CD4-positive, alpha-beta T cell treated with Interleukin-15 for 4 hours (primary cell): ENCODE data around the gene SEPTIN8.

Experiments
- DNase-seq: peaks from one replicate; pipeline ENCODE4 v3.0.0-alpha.2; 2020; ENCODE audit warnings: low spot score

Gene SEPTIN8

GRCh38 chr5:132782101-132782500, 5.1 kb upstream of the SEPTIN8 start:
- no peak for DNase-seq

GRCh38 chr5:132781029-132781428, 4.0 kb upstream of the SEPTIN8 start:
- DNase-seq: no peak

- DNase-seq: no peak
Observed at GRCh38 chr5:132780577-132780976, 3.5 kb upstream of the SEPTIN8 start.

GRCh38 chr5:132779961-132780360, 2.9 kb upstream of the SEPTIN8 start:
- no peak for DNase-seq

- no peak for DNase-seq
Observed at GRCh38 chr5:132778856-132779255, 1.8 kb upstream of the SEPTIN8 start.

- DNase-seq: no peak
Observed at GRCh38 chr5:132778129-132778528, 1.1 kb upstream of the SEPTIN8 start.

GRCh38 chr5:132776938-132777208, 166 bp downstream of the SEPTIN8 start:
- DNase-seq: no peak

- DNase-seq: no peak
Observed at GRCh38 chr5:132776131-132776937, 705 bp downstream of the SEPTIN8 start.

GRCh38 chr5:132775476-132775961, 1.5 kb downstream of the SEPTIN8 start:
- no peak for DNase-seq

GRCh38 chr5:132774896-132775295, 2.1 kb downstream of the SEPTIN8 start:
- no peak for DNase-seq

GRCh38 chr5:132774406-132774805, 2.6 kb downstream of the SEPTIN8 start:
- no peak for DNase-seq

- DNase-seq: no peak
Observed at GRCh38 chr5:132773601-132774355, 3.3 kb downstream of the SEPTIN8 start.

GRCh38 chr5:132773114-132773513, 3.9 kb downstream of the SEPTIN8 start:
- no peak for DNase-seq

- no peak for DNase-seq
Observed at GRCh38 chr5:132772291-132773070, 4.6 kb downstream of the SEPTIN8 start.

GRCh38 chr5:132771503-132771998, 5.5 kb downstream of the SEPTIN8 start:
- DNase-seq: no peak

- DNase-seq: no peak
Observed at GRCh38 chr5:132770476-132771159, 6.4 kb downstream of the SEPTIN8 start.

GRCh38 chr5:132768485-132768868, 8.6 kb downstream of the SEPTIN8 start:
- DNase-seq: no peak

GRCh38 chr5:132767150-132767549, 9.9 kb downstream of the SEPTIN8 start:
- DNase-seq: no peak

- no peak for DNase-seq
Observed at GRCh38 chr5:132766806-132767055, 10.3 kb downstream of the SEPTIN8 start.

GRCh38 chr5:132766020-132766805, 10.8 kb downstream of the SEPTIN8 start:
- DNase-seq: no peak

GRCh38 chr5:132765311-132766019, 11.6 kb downstream of the SEPTIN8 start:
- DNase-seq: no peak
